Right lobe of liver (tissue), 4 donors: ENCODE measurements around the gene SH3PXD2A.

Experiments used
- POLR2A ChIP-seq: fragments of 450-650 bp; IDR thresholded peaks from one replicate; pipeline ENCODE4 v1.6.1; 2017; ENCODE audit warnings: antibody characterized with exemption, mild to moderate bottlenecking
- TF ChIP-seq, protein P1 (sequence below), 4 donors: fragments of 200-600 bp in 3 of 4; fragments of 450-650 bp in 1 of 4; IDR thresholded peaks; one replicate each; pipeline versions ENCODE4 v1.5.1 to v1.8.0; 2016 to 2022; ENCODE audit warnings: antibody characterized with exemption in 4 of 4, mild to moderate bottlenecking in 2 of 4
- donor health status: DM: no; HTN: no; CAD: no.
- donor health status: DM: no; HTN: no; CAD: no.
- donor health status: DM: no; HTN: yes; CAD: no.

GRCh38 chr10:103692952-103693811 is 162.2 kb downstream of the SH3PXD2A start:
- TF ChIP-seq, protein P1, sequence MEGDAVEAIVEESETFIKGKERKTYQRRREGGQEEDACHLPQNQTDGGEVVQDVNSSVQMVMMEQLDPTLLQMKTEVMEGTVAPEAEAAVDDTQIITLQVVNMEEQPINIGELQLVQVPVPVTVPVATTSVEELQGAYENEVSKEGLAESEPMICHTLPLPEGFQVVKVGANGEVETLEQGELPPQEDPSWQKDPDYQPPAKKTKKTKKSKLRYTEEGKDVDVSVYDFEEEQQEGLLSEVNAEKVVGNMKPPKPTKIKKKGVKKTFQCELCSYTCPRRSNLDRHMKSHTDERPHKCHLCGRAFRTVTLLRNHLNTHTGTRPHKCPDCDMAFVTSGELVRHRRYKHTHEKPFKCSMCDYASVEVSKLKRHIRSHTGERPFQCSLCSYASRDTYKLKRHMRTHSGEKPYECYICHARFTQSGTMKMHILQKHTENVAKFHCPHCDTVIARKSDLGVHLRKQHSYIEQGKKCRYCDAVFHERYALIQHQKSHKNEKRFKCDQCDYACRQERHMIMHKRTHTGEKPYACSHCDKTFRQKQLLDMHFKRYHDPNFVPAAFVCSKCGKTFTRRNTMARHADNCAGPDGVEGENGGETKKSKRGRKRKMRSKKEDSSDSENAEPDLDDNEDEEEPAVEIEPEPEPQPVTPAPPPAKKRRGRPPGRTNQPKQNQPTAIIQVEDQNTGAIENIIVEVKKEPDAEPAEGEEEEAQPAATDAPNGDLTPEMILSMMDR (IDR thresholded peaks at IDR 0.05) = no peak
- no peak for TF ChIP-seq POLR2A
